Breast epithelium (tissue), 3 donors: Measurements from ENCODE around the gene SLC35A3.

ENCODE experiments used
- POLR2A ChIP-seq: fragments of 450-650 bp; IDR thresholded peaks from one replicate; pipeline ENCODE4 v1.6.1; 2016; ENCODE audit warnings: antibody characterized with exemption, mild to moderate bottlenecking, moderate library complexity
- POLR2AphosphoS5 ChIP-seq, 3 donors: sonication (generic); formaldehyde crosslinking; IDR thresholded peaks; one replicate each; pipeline ENCODE4 v1.6.1; 2017; ENCODE audit warnings: antibody characterized with exemption in 3 of 3
- TF ChIP-seq, protein P1 (sequence below), 3 donors: fragments of 450-650 bp; IDR thresholded peaks; one replicate each; pipeline ENCODE4 v1.5.1; 2016 to 2017; ENCODE audit warnings: antibody characterized with exemption in 3 of 3, mild to moderate bottlenecking in 3 of 3, moderate library complexity in 3 of 3

GRCh38 chr1:99994496-99994895 lies 24.7 kb downstream of the SLC35A3 start:
- TF ChIP-seq POLR2AphosphoS5 (IDR thresholded peaks at IDR 0.05), result no peak
- TF ChIP-seq, protein P1, sequence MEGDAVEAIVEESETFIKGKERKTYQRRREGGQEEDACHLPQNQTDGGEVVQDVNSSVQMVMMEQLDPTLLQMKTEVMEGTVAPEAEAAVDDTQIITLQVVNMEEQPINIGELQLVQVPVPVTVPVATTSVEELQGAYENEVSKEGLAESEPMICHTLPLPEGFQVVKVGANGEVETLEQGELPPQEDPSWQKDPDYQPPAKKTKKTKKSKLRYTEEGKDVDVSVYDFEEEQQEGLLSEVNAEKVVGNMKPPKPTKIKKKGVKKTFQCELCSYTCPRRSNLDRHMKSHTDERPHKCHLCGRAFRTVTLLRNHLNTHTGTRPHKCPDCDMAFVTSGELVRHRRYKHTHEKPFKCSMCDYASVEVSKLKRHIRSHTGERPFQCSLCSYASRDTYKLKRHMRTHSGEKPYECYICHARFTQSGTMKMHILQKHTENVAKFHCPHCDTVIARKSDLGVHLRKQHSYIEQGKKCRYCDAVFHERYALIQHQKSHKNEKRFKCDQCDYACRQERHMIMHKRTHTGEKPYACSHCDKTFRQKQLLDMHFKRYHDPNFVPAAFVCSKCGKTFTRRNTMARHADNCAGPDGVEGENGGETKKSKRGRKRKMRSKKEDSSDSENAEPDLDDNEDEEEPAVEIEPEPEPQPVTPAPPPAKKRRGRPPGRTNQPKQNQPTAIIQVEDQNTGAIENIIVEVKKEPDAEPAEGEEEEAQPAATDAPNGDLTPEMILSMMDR (IDR thresholded peaks at IDR 0.05), result no peak
- TF ChIP-seq POLR2A, result no peak
